ENCODE results near the gene HMGXB4.

The HMGXB4 gene

DNA sequence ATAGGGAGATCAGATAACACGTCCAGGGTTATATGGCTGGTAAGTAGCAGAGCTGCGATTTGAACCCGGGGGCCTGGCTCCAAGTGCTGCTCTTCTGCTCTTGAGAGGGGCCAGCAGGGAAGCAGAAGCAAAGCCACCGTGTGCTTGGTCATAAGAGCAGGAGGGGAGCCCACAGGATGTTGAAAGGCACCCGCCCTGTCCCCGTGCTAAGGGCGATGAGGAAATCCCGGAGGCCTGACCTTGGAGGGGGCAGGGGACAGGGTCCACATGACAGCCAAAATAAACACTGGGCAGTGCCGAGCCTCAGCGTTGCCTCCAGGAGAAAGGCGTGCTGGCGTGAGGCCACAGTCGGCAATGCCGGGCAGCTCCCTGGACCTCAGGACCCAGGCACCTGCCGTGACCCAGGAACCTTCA, 71.2 kb downstream of the HMGXB4 start:
- peak; percentile 47 for DNase-seq

DNA sequence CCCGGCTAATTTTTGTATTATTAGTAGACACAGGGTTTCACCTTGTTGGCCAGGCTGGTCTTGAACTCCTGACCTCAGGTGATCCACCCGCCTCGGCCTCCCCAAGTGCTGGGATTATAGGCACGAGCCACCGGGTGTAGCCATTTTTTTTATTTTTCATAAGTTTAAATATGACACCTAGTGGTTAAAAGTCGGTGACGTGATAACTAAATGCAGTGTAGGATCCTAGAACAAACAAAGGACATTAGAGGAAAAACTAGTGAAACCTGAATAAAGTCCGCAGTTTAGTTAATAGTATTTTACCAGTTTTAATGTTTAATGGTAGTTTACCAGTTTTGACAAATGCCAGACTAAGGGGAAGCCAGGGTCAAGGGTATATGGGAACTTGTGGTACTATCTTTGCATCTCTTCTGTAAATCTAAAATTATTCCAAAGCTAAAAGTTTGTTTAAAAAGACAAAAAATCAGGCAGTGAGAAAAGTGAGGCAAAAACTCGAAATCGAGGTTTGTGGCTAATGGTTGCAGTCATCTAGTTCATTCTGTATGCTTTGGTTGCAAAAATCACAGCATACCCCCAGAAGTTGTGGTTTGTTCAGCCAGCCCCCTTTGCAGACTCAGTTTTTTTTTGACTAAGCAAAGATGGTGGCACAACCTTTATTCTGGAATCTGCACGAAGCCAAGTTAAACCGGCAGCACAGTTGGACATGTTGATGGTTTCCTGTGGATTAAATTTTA, 72.0 kb downstream of the HMGXB4 start:
- DNase-seq = no peak

DNA sequence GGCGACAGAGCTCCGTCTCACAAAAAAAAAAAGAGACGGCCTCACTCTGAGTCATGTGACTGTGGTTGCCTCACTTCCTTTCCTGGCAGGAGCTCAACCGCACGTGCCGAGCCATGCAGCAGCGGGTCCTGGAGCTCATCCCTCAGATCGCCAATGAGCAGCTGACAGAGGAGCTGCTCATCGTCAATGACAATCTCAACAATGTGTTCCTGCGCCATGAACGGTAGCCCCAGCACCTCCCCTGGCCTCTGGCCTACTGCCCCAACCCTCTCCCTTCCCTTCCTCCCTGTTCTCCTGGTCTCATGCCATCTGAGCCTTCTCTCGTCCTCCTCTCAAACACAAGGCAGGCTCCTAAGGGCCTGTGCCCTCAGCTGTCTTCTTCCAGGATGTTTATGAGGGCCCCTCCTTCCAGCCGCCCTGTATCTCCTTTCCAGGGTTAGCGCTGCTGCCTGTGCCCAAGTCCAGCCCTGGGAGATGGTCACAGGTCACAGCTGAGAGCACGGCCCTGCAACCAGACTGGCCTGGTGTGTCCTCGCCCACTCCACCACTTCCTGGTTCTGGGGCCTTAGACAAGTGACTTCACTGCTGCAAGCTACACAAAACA, 73.1 kb downstream of the HMGXB4 start:
- peak; percentile 85 for DNase-seq

DNA sequence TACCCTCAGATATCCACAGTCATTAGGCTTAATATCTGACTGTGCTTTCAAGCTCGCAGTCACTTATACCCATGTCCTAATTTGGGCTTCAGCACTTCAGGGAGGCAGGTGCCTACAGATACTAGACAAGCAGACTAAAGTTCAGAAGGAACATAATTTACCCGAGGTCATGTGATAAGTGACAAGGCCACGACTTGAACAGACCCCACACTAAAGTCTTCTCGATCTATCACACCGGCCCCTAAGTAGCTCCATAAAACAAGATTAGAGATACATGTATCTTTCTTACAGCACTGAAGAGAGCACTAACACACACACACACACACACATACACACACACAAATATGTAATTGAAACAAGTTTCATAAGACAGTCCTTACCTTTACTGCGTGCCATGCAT, 75.0 kb downstream of the HMGXB4 start:
- DNase-seq = no peak

DNA sequence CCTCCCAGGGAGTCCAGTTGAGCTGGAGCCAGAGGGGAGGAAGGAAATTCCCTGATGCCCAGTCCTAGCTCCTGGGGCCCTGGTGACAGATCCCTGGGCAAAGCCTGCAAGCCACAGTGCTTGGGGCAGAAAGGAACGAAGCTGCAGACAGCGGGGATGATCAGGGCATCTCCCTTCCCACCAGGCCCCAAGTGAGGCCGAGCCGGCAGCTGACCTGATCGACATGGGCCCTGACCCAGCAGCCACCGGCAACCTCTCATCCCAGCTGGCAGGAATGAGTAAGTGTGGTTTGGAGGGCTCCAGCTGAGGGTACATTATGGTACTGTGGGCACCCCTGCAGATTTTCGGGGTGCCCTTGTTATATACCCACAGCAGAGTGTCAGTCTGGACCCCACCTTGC, 75.9 kb downstream of the HMGXB4 start:
- DNase-seq = no peak

DNA sequence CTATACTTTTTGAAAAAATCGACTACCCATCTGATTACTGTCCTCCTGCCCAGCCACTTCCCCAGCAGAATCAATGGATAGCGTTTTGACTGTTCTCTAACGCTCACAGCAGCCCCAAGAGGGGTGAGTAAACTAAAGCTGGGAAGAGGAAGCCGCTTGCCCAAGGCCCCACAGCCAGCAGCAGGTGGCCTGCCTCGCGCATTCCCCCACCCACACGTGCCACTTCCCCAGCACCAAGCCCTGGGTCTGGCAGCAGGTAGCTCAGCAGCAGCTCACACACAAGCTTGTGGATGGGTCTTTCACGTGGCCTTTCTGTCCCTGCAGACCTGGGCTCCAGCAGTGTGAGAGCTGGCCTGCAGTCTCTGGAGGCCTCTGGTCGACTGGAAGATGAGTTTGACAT, 76.7 kb downstream of the HMGXB4 start:
- peak; percentile 62 for DNase-seq

DNA sequence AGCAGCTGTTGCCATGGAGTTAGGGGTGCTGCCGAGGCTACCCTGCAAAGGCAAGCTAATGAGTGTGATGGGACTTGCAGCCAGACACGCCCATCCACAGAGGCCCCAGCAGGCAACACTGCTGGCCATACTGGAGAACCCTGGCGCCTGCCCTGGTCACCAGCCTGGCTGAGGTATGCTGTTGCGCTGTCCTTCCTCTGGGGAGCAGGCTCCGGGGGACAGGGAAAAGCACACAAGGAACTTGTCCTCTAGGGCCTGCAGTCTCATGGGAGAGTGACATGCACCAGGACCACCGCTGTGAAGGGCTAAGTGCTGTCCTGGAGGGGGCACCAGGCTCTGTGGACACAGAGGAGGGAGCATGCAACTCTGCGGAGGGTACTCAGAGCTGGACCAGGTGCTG, 78.2 kb downstream of the HMGXB4 start:
- no peak for DNase-seq

DNA sequence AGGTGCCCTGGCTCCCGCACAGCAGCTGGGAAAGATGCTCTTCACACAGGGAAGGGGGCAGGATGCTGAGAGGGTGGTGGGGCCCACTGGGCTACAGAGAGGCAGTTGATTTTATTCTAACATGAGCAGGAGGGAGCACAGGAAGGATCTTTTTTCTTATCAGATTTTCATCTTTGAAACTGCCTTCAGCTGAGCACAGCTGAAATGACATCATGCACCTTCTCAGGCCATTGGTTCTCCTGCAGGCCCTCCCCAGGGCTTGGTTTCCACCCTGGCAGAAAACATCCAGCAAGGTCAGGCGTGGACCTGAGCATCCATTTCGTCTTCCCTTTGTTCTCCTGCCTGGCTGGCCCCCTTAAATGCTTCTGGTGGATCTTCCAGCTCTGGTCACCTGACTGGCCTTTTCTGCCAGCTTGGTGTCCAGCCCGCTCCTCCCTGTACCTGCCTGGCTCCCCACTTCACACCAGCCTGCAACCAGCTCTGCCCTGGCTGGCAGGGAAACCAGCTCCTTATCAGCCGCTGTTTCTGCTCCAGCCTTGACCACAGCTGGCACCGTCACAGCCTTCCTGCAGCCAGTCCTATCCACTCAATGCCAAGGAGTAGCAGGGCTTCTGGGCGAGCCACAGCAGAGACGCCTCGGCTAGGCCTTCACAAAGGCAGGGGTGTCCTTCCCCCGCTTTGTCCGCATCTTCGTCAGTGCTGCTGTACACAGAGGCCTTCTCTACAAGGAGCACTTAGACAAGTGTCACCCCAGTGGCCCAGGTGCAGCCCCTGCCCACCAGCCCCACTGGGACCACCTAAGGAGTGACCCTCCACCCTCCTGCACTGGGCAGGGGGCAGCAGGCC, 78.9 kb downstream of the HMGXB4 start:
- peak; percentile 3 for DNase-seq

DNA sequence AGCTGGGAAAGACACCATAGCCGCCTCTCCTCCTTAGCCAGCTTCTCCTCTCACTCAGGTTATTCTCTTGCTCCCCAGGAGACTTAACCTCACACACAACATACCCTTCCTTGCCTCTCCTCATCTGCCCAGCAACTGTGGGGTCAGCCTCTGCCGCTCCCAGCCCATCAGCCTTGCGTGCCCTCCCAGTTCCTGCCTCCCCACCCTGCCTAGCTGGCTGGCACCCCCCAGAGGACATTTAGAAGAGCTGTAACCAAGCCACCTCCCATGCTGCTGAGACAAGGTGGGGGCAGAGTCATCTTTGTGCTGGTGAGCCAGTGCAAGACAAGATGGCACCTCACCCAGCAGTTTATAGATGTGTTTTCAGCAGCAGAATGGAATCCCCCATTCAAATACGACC, 80.6 kb downstream of the HMGXB4 start:
- no peak for DNase-seq

DNA sequence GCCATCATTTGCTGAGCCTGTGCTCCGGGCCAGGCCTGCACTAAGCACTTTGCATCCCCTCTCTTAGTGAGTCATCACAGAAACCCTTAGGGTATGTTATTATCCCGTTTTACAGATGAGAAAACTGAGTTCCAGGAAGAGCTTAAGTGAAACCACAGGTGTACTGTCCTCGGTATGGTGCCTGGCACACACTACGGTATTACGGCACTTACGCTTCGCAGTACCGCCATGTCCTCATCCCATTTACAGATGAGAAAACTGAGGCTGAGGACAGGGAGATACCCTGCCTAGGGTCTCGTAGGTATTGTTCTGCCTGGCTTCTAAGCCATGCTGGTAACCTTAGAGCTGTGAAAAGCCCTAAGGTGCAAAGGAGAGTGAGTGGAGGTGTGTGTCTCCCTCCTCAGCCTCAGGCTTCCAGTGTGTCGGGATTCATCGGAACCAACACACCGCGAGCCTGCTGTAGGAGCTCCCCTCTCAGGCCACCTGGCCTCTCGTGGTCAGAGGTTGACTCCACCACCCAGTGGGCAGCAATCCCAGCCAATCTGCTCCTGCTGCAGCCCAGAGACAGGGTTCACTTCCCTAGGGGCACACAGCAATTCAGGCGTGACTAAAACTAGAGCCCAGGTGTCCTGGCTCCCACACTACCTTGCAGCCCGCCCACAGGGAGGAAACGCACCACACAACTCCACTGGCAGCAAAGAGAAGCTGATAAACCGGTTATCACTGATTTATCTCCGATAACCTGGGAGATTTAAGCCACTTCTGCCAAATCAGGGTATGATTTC, 84.0 kb downstream of the HMGXB4 start:
- DNase-seq = no peak

DNA sequence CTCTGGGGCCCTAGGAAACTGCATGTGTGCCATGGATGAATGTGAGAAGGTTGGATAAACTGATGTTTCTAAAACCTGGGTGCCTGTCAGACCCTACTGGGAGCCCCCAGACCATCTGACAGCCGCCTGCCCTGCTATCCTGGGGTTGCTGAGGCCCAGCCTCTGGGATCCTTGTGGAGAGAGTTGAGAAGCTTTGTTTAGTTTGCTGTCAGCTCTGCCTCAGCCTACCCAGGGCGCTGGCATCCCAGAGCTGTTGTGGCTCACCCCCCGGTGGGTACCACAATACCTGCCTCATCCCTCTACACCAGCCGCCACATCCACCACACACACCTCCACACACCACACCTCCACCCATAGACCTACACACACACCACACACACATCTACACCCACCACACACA, 85.1 kb downstream of the HMGXB4 start:
- no peak for DNase-seq

DNA sequence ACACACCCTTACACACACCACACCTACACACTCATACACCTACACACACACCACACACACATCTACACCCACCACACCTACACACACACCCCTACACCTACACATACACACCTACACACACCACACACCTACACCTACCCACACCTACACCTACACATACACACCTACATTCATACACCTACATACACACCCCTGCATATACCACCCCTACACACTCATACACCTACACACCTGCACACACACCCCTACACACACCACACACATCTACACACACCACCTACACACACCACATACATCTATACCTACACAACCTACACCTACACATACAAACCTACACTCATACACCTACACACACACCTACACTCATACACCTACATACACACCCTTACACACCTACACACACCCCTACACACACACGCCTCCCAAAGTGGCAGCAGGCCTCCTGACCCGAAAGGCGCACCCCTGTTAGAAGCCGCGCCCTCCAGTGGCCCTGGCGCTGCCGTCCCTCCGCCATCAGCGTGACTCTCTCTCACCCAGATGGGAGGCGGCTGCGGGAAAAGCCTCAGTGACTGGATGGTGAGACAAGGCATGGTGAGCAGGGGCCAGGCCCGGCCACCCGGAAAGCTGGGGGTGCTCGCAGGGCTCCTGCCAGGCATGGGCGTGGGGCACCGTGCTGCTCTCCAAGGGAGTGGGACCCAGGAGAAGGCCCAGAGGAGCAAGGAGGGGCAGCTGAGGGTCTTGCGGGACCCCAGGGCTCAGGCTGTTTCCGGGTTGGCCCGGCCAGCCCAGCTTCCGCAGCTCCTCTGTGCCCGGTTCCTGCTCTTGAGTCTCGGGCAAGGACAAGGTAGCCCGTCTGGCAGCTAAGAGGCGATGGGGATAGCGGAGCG, 86.6 kb downstream of the HMGXB4 start:
- no peak for DNase-seq

DNA sequence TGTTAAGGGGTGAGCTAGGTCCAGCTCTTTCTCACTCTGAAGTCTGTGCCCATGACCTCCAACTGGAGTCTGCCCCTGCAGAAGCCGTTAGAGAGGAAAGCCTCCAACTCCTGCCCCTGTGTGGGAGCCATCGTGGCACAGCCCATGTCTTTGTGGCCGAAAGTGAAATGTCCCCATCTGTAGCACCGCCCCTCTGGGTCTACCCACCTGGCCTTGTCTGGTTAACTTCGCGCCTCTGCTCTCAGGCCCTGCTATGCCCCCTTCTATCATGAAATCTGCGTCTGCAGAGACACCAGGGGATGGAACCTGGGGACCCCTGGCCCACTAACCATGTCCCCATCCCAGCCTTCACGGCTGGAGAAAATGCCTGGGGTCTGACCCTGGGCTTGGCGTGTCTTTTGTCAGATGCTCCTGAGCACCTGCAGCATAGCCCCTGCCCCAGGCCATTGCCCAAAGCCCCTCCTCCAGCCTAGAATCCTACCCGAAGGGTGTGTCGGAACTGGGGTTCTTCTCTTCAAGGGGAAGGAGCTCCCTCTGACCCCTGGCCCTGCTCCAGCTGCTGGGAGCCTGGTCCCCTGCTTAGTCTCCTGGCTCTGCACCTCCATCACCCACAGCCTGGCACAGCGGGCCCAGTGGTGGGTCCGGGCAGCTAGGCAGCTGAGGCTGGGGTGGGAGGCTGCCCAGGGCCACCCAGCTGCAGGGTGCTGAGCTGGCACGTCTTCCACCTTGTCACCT, 87.8 kb downstream of the HMGXB4 start:
- DNase-seq = no peak

Measured in GF-D8 (cell line).